Measurements from ENCODE around the gene MS4A10.

MS4A10 gene

GRCh38 chr11:60766547-60766946, 18.6 kb upstream of the MS4A10 start:
- no peak for DNase-seq (ENCODE audit: low read depth)

DNA sequence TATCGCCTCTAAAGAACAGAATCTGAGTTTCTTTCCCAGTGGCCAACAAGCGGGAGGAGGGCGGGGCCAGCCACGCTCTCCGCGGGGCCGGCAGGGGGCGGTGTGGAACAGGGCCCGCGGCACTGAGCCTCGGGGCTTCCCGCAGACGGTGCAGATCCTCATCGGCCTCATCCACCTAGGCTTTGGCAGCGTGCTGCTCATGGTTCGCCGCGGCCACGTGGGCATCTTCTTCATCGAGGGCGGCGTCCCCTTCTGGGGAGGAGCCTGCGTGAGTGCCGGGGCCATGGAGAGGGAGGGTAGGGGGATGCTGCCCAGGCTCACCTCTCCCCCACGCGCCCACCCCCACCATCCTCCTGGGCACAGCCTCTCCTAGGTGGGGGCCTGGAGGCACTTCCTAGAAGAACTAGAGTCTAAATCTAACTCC, 17.7 kb upstream of the MS4A10 start:
- DNase-seq (ENCODE audit: low read depth): no peak

DNA sequence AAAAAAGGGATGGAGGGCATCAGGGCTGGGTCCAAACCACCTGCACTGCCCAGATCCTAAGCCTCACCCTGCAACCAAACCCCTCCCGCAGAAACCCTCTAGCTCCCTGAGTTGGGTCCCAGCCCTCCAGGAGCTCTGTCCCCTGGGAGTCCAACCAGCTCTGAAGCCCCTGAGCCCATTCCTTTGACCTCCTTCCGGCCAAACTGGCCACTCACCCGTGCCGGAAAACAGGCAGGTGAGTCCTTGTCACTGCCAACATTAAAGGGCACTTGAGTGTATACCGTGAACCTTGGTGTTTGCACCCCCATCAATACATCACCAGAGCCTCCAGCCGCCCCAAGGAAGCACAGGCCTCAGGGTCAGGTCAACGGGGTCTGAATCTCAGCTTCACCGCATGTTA, 16.9 kb upstream of the MS4A10 start:
- DNase-seq (ENCODE audit: low read depth): no peak

GRCh38 chr11:60769273-60769672, 15.9 kb upstream of the MS4A10 start:
- no peak for DNase-seq (ENCODE audit: low read depth)

DNA sequence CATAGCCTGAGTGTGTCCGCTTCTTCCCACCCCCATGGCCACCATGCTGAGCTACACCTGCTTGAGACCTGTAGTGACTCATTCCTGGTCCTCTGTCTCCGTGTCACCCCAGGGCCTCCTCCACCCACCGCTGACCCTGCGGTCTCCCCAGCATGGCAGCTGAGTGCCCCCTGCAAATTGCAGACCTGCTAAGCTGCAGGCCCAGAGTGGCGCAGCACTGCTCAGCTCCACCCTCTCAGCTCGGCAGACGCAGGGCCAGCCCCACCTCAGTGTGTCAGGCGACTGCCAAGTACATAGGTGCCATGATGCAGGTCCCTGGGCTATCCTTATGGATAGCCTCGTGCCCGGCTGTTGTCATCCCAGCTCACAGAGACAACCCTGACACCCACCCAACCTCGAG, 15.3 kb upstream of the MS4A10 start:
- no peak for DNase-seq (ENCODE audit: low read depth)

DNA sequence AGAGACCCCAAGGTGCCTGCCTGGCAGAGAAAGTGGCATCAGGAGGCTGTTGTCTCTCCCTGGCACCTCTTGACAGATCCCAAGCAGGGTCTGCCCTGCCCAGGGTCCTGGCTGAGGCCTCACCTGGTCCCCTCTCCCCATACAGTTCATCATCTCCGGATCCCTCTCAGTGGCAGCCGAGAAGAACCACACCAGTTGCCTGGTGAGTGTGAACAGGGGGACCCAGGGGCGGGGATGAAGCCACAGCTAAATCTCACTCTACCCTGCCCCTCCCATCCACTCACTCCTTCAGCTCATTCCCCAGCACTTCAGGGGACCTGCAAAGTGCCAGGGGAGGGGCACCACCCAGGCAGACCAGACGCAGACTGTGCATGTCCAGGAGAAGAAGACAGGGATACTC, 14.0 kb upstream of the MS4A10 start:
- no peak for DNase-seq (ENCODE audit: low read depth)

GRCh38 chr11:60771879-60772525, 13.1 kb upstream of the MS4A10 start:
- no peak for DNase-seq (ENCODE audit: low read depth)

GRCh38 chr11:60772666-60773065, 12.5 kb upstream of the MS4A10 start:
- no peak for DNase-seq (ENCODE audit: low read depth)

DNA sequence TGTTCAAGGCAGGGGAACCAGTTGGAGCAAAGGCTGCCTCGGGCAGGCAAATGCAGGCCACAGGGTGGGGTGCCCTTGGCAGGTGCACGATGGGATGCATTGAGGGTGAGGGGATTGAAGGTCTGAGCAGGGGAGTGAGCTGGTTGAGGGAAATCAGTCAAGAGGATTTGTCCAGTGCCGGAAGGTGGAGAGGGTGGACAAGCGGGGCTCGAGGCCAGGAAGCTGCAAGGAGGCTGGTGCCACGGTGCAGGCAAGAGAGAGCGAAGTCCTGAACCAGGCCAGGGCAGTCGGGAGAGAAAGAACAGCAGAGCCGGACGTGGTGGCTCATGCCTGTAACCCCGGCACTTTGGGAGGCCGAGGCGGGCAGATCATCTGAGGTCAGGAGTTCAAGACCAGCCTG, 10.4 kb upstream of the MS4A10 start:
- no peak for DNase-seq (ENCODE audit: low read depth)

GRCh38 chr11:60775420-60775961, 9.6 kb upstream of the MS4A10 start:
- peak; percentile 71 for DNase-seq (ENCODE audit: low read depth)

GRCh38 chr11:60776167-60776566, 9.0 kb upstream of the MS4A10 start:
- no peak for DNase-seq (ENCODE audit: low read depth)

- DNase-seq (ENCODE audit: low read depth): no peak
Observed at GRCh38 chr11:60777106-60777505, 8.0 kb upstream of the MS4A10 start.

DNA sequence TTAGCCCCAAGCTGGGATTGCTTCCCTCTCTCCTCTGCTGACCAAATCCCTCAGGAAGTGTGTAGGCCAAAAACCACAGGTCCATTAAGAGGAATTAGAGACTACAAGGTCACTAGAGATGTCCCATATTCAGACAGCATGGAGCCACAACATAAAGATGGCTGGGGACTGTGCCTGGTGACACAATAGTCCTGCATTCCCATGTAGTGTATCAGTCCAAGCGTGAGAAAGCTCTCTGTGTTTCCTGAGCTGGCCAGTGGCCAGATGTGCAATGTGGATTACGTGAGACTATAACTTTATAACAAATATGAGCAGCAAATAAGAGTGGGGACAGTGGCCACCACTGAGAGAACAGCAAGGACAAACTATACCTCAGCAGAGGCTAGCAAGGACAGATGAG, 7.6 kb upstream of the MS4A10 start:
- no peak for DNase-seq (ENCODE audit: low read depth)

- DNase-seq (ENCODE audit: low read depth): no peak
Observed at GRCh38 chr11:60780065-60780464, 5.1 kb upstream of the MS4A10 start.

DNA sequence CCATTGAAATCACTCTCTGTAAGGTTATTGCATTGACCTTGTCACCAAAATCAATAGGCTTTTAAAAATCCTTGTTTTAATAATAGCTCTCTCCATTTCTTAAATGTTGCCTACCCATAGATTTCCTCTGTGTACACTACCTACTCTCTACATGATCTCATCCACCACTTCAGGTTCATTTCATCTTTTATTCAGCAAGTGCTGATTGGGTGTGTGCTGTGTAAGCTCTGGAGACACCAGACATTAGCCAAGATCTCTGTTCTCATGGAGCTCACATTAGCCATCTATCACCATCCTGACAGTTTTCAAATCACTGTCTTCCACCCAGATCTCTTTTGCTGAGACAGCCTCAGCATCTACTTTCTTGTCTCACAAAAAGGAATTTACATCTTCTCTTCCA, 4.4 kb upstream of the MS4A10 start:
- DNase-seq (ENCODE audit: low read depth): no peak

DNA sequence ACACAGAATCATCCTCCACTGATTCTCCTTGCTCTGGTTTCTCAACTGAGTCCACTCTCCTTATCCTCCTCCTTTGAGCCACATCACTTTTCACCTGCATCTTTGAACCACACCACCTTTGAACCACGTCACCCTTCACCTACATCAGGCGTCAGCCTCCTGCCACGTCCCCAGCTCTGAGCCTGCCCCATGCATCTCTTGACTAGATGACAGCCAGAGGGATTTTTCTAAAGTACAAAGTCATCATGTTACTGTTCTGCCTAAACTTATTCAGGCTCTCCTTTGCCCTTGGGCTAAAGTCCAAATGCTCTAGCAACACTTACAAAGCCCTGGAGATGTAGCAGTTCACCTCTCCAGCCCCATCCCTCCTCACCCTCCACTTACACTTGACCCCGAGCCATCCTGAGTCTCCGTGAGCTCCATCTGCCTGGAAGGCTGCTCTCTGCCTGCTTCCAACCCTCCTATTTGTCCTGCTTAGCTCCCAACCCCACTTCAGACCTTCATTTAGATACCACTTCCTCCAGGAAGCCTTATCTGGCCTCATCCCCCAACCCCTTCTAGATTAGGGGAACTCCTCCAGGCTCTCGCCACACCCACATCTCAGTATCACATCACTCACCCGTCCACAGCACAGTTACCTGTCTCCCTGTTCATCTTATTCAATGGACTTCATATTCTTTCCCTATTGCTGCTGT, 3.7 kb upstream of the MS4A10 start:
- DNase-seq (ENCODE audit: low read depth): no peak

- DNase-seq (ENCODE audit: low read depth): no peak
Observed at GRCh38 chr11:60781981-60782316, 3.2 kb upstream of the MS4A10 start.

GRCh38 chr11:60782393-60783140, 2.6 kb upstream of the MS4A10 start:
- DNase-seq (ENCODE audit: low read depth): no peak

DNA sequence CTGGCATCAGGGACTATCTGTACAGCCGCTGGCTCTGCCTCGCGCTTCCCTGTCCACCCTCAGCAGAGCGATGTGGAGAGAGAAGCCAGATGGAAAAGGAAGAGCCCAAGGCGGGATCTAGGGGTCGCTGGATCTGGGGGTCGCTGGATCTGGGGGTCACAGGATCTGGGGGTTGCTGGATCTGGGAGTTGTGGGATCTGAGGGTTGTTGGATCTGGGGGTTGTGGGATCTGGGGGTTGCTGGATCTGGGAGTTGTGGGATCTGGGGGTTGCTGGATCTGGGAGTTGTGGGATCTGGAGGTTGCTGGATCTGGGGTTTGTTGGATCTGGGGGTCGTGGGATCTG, 2.0 kb upstream of the MS4A10 start:
- DNase-seq (ENCODE audit: low read depth): no peak

DNA sequence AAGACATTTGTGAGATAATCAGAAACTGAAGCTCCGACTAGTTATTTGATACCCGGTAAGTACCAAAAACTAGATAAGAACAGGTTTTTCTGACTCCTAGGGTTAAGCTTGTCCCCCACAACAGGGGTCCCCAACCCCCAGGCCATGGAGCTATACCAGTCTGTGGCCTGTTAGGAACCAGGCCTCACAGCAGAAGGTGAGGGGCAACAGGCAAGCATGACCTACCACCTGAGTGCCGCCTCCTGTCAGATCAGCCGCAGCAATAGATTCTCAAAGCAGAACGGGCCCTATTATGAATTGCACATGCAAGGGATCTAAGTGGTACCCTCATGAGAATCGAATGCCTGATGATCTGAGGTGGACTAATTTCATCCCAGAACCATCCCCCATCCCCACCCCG, 1.2 kb upstream of the MS4A10 start:
- no peak for DNase-seq (ENCODE audit: low read depth)

GRCh38 chr11:60785806-60786361, 751 bp downstream of the MS4A10 start:
- DNase-seq (ENCODE audit: low read depth): no peak

GRCh38 chr11:60786811-60787567, 1.9 kb downstream of the MS4A10 start:
- no peak for DNase-seq (ENCODE audit: low read depth)
